Measurements from ENCODE around the gene BCL6.
"Not testable (repeated sequence)": the region's sequence is repeated elsewhere in the genome, so short reads cannot be mapped to it uniquely, and the experiment has no call there.

Gene BCL6

GRCh38 chr3:187684880-187685279 is 60.4 kb downstream of the BCL6 start:
- H3K4me3 ChIP-seq (ENCODE audit: low read depth, low read length): no peak overlapping the region
- no peak for TF ChIP-seq CTCF (IDR thresholded peaks at IDR 0.05; ENCODE audit: borderline replicate concordance, insufficient read depth, low read depth, low read length)

GRCh38 chr3:187684444-187684843 is 60.8 kb downstream of the BCL6 start:
- TF ChIP-seq CTCF (IDR thresholded peaks at IDR 0.05; ENCODE audit: borderline replicate concordance, insufficient read depth, low read depth, low read length): no peak

GRCh38 chr3:187681756-187682155 is 63.5 kb downstream of the BCL6 start:
- H3K4me3 ChIP-seq (ENCODE audit: low read depth, low read length): not testable (repeated sequence)

More at GRCh38 chr3:187684444-187684843, 60.8 kb downstream of the BCL6 start:
- no peak overlapping the region for H3K4me3 ChIP-seq (ENCODE audit: low read depth, low read length)

GRCh38 chr3:187679638-187680396 is 65.5 kb downstream of the BCL6 start:
- no peak overlapping the region for H3K4me3 ChIP-seq (ENCODE audit: low read depth, low read length)
- TF ChIP-seq CTCF (IDR thresholded peaks at IDR 0.05; ENCODE audit: borderline replicate concordance, insufficient read depth, low read depth, low read length): peak; percentile 83

- peak; percentile 56 for TF ChIP-seq CTCF (IDR thresholded peaks at IDR 0.05; ENCODE audit: borderline replicate concordance, insufficient read depth, low read depth, low read length)
- H3K4me3 ChIP-seq (ENCODE audit: low read depth, low read length): no peak overlapping the region
Measured at GRCh38 chr3:187678726-187679268, 66.5 kb downstream of the BCL6 start.

- no peak for TF ChIP-seq CTCF (IDR thresholded peaks at IDR 0.05; ENCODE audit: borderline replicate concordance, insufficient read depth, low read depth, low read length)
- no peak overlapping the region for H3K4me3 ChIP-seq (ENCODE audit: low read depth, low read length)
Measured at GRCh38 chr3:187677604-187678003, 67.7 kb downstream of the BCL6 start.

GRCh38 chr3:187673012-187673411 is 72.3 kb downstream of the BCL6 start:
- no peak for TF ChIP-seq CTCF (IDR thresholded peaks at IDR 0.05; ENCODE audit: borderline replicate concordance, insufficient read depth, low read depth, low read length)
- no peak overlapping the region for H3K4me3 ChIP-seq (ENCODE audit: low read depth, low read length)
